GM10847 (cell line): ENCODE results near the gene MORN1.

Experiments used
- POLR2A ChIP-seq: IDR thresholded peaks from 2 replicates; pipeline ENCODE4 v1.6.1; 2011; ENCODE audit not compliant: insufficient read length; ENCODE audit errors: extremely low read depth

The MORN1 gene

GRCh38 chr1:2358651-2359640, 32.4 kb downstream of the MORN1 start:
- TF ChIP-seq POLR2A, result no peak

- TF ChIP-seq POLR2A, result no peak
These were observed 33.3 kb downstream of the MORN1 start for GRCh38 chr1:2358072-2358471.

GRCh38 chr1:2356911-2357845, 34.2 kb downstream of the MORN1 start:
- TF ChIP-seq POLR2A, result no peak

GRCh38 chr1:2356401-2356800, 35.0 kb downstream of the MORN1 start:
- no peak for TF ChIP-seq POLR2A

GRCh38 chr1:2355373-2356261, 35.7 kb downstream of the MORN1 start:
- TF ChIP-seq POLR2A, result no peak

GRCh38 chr1:2354511-2355372, 36.6 kb downstream of the MORN1 start:
- TF ChIP-seq POLR2A, result no peak

GRCh38 chr1:2353551-2354438, 37.6 kb downstream of the MORN1 start:
- TF ChIP-seq POLR2A, result no peak

- no peak for TF ChIP-seq POLR2A
These were observed 38.3 kb downstream of the MORN1 start for GRCh38 chr1:2352897-2353550.

GRCh38 chr1:2352341-2352896, 38.9 kb downstream of the MORN1 start:
- TF ChIP-seq POLR2A, result no peak

- no peak for TF ChIP-seq POLR2A
These were observed 39.6 kb downstream of the MORN1 start for GRCh38 chr1:2351723-2352122.

GRCh38 chr1:2350911-2351655, 40.3 kb downstream of the MORN1 start:
- TF ChIP-seq POLR2A, result no peak
